PC-9 (cell line): ENCODE measurements around the gene SFTPD. TPM values are rescaled to one million over a fixed set of nuclear protein-coding genes. Genes with fewer than 3 reads are reported as not detected.

ENCODE experiments used
- BruUV-seq: library from RNA; stranded (reverse); fragments of 400-500 nt; replicated peaks from 2 replicates; lab custom pipeline; 2021; lab: Mats Ljungman, UMichigan
- CTCF ChIA-PET: fragments of 300-600 bp; sonication (Branson Sonifier 250); formaldehyde crosslinking; loops from one replicate; lab custom pipeline; 2022; ENCODE audit warnings: antibody characterized with exemption; lab: Charles Lee
- POLR2A ChIA-PET: fragments of 300-600 bp; sonication (Branson Sonifier 250); formaldehyde crosslinking; loops from one replicate; lab custom pipeline; 2022; ENCODE audit warnings: antibody characterized with exemption; ENCODE audit not compliant: unreplicated experiment; lab: Charles Lee
- DNase-seq, 2 experiments: peaks; one replicate each; pipeline versions ENCODE4 v3.0.0 to v3.0.0-alpha.2; 2015 to 2022; ENCODE audit warnings: mixed read lengths in 1 of 2
- H2AFZ ChIP-seq: fragments of 200-600 bp; sonication (generic); 2 replicates; pipeline ENCODE4 v1.8.1; 2017; ENCODE audit warnings: antibody characterized with exemption
- H3F3A ChIP-seq: fragments of 200-600 bp; sonication (generic); 2 replicates; pipeline ENCODE4 v1.8.1; 2017; ENCODE audit warnings: antibody characterized with exemption, mild to moderate bottlenecking, low read depth; ENCODE audit not compliant: insufficient read depth
- H3K27ac ChIP-seq: fragments of 200-600 bp; sonication (generic); 2 replicates; pipeline ENCODE4 v1.6.1; 2016; ENCODE audit warnings: mixed run types
- H3K27me3 ChIP-seq: fragments of 200-600 bp; sonication (generic); 2 replicates; pipeline ENCODE4 v1.6.1; 2016; ENCODE audit warnings: low read depth, mixed run types; ENCODE audit not compliant: insufficient read depth
- H3K36me3 ChIP-seq: fragments of 200-600 bp; sonication (generic); 2 replicates; pipeline ENCODE4 v1.6.1; 2016; ENCODE audit warnings: low read depth, mixed run types
- H3K4me1 ChIP-seq: fragments of 200-600 bp; sonication (generic); replicated peaks from 2 replicates; pipeline ENCODE4 v1.6.1; 2016; ENCODE audit warnings: mixed run types; ENCODE audit not compliant: insufficient read depth
- H3K4me2 ChIP-seq: fragments of 200-600 bp; sonication (generic); 2 replicates; pipeline ENCODE4 v1.6.1; 2017; ENCODE audit warnings: mixed run types
- H3K4me3 ChIP-seq: fragments of 200-600 bp; sonication (generic); 2 replicates; pipeline ENCODE4 v1.6.1; 2016; ENCODE audit warnings: mixed run types
- H3K79me2 ChIP-seq: fragments of 200-600 bp; sonication (generic); 2 replicates; pipeline ENCODE4 v1.6.1; 2017; ENCODE audit warnings: low read depth, mixed run types
- H3K9me2 ChIP-seq: fragments of 200-600 bp; sonication (generic); 2 replicates; pipeline ENCODE4 v1.8.1; 2017; ENCODE audit warnings: mild to moderate bottlenecking; ENCODE audit not compliant: insufficient read depth
- H3K9me3 ChIP-seq: fragments of 200-600 bp; sonication (generic); 2 replicates; pipeline ENCODE4 v1.8.1; 2016; ENCODE audit warnings: low read depth; ENCODE audit not compliant: insufficient read depth
- H4K20me1 ChIP-seq: fragments of 200-600 bp; sonication (generic); 2 replicates; pipeline ENCODE4 v1.8.1; 2017; ENCODE audit not compliant: insufficient read depth
- EZH2 ChIP-seq: fragments of 200-600 bp; sonication (generic); IDR thresholded peaks from 2 replicates; pipeline ENCODE4 v1.8.0; 2017; ENCODE audit warnings: antibody characterized with exemption, low read depth
- intact Hi-C: fragments of 100-400 bp; cut with micrococcal nuclease; formaldehyde crosslinking; loops from one replicate; pipeline ENCODE4 v1.10.0; 2022; ENCODE audit not compliant: unreplicated experiment
- total RNA-seq: library from RNA; stranded (reverse); gene quantifications from 2 replicates; pipeline ENCODE4 v1.2.3, GENCODE V29; 2021
- TF ChIP-seq, protein P1 (sequence below): fragments of 200-600 bp; sonication (generic); conservative IDR thresholded peaks from 2 replicates; pipeline ENCODE4 v1.6.1; 2017; ENCODE audit warnings: mixed run types, antibody characterized with exemption, mild to moderate bottlenecking, moderate library complexity

Gene SFTPD
- total RNA-seq, 1 experiment from 2014 or later, result not detected

GRCh38 chr10:79944428-79945395 lies 4.2 kb downstream of the SFTPD start:
- Histone ChIP-seq H3K4me2 (no peak overlapping the region), H3K27ac (no peak overlapping the region), H3K4me3 (no peak overlapping the region), H3K79me2 (no peaks in the 10 kb centered on the region), H4K20me1 (no peaks in the 10 kb centered on the region), H3K36me3 (no peaks in the 10 kb centered on the region), H3K27me3 (peaks cover 34% of the 10 kb centered on the region; the same call in 1 of the 2 replicates), H3K9me3 (no peaks in the 10 kb centered on the region), H2AFZ (no peak overlapping the region), H3K9me2 (no peaks in the 10 kb centered on the region), H3F3A (peaks cover 9% of the 10 kb centered on the region; the same call in 1 of the 2 replicates), H3K4me1 (peaks cover 22% of the 10 kb centered on the region)
- ChIA-PET POLR2A (interaction anchor here (0.6 kb wide), 1 partner anchor 30 kb away, joined by 3 read pairs; no protein-coding TSS in a partner anchor), CTCF (no interaction called here)
- no peak for TF ChIP-seq EZH2
- TF ChIP-seq, protein P1, sequence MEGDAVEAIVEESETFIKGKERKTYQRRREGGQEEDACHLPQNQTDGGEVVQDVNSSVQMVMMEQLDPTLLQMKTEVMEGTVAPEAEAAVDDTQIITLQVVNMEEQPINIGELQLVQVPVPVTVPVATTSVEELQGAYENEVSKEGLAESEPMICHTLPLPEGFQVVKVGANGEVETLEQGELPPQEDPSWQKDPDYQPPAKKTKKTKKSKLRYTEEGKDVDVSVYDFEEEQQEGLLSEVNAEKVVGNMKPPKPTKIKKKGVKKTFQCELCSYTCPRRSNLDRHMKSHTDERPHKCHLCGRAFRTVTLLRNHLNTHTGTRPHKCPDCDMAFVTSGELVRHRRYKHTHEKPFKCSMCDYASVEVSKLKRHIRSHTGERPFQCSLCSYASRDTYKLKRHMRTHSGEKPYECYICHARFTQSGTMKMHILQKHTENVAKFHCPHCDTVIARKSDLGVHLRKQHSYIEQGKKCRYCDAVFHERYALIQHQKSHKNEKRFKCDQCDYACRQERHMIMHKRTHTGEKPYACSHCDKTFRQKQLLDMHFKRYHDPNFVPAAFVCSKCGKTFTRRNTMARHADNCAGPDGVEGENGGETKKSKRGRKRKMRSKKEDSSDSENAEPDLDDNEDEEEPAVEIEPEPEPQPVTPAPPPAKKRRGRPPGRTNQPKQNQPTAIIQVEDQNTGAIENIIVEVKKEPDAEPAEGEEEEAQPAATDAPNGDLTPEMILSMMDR, result no peak
- no peak for DNase-seq
- BruUV-seq, result no TSS peak
- intact Hi-C loops, result no loop called here

GRCh38 chr10:79943871-79944270 lies 5.0 kb downstream of the SFTPD start:
- H3K9me3 ChIP-seq, result no peaks in the 10 kb centered on the region
- no peak overlapping the region for H3K27ac ChIP-seq
- ChIA-PET POLR2A (interaction anchor here (0.6 kb wide), 1 partner anchor 31 kb away, joined by 3 read pairs; no protein-coding TSS in a partner anchor), CTCF (no interaction called here)
- no peak overlapping the region for H3K4me3 ChIP-seq
- DNase-seq, result no peak
- no peaks in the 10 kb centered on the region for H3K9me2 ChIP-seq
- no peak for TF ChIP-seq EZH2
- TF ChIP-seq, protein P1, result no peak
- no peaks in the 10 kb centered on the region for H3K36me3 ChIP-seq
- intact Hi-C loops, result no loop called here
- H3K4me2 ChIP-seq, result no peak overlapping the region
- BruUV-seq, result no TSS peak
- H4K20me1 ChIP-seq, result no peaks in the 10 kb centered on the region
- H3F3A ChIP-seq, result peaks cover 3% of the 10 kb centered on the region; the same call in 1 of the 2 replicates
- H2AFZ ChIP-seq, result no peak overlapping the region
- peaks cover 15% of the 10 kb centered on the region for H3K4me1 ChIP-seq
- no peaks in the 10 kb centered on the region for H3K79me2 ChIP-seq
- peaks cover 41% of the 10 kb centered on the region; the same call in 1 of the 2 replicates for H3K27me3 ChIP-seq

- H4K20me1 ChIP-seq, result no peaks in the 10 kb centered on the region
- TF ChIP-seq EZH2, result no peak
- ChIA-PET POLR2A (no interaction called here), CTCF (interaction anchor here (0.6 kb wide), 1 partner anchor 23 kb away, joined by 3 read pairs; no protein-coding TSS in a partner anchor)
- no peaks in the 10 kb centered on the region for H3K9me3 ChIP-seq
- H2AFZ ChIP-seq, result no peak overlapping the region
- no peak overlapping the region for H3K4me2 ChIP-seq
- peaks cover 1% of the 10 kb centered on the region for H3K4me1 ChIP-seq
- intact Hi-C loops, result no loop called here
- no peaks in the 10 kb centered on the region for H3F3A ChIP-seq
- H3K4me3 ChIP-seq, result no peak overlapping the region
- H3K36me3 ChIP-seq, result no peaks in the 10 kb centered on the region
- no peak overlapping the region for H3K27ac ChIP-seq
- BruUV-seq, result no TSS peak
- H3K79me2 ChIP-seq, result no peaks in the 10 kb centered on the region
- peaks cover 55% of the 10 kb centered on the region; the same call in 1 of the 2 replicates for H3K27me3 ChIP-seq
- no peaks in the 10 kb centered on the region for H3K9me2 ChIP-seq
- no peak for DNase-seq
Measured at GRCh38 chr10:79942261-79943185, 6.4 kb downstream of the SFTPD start.
